Stimulated activated CD8-positive, alpha-beta memory T cell treated with anti-CD3 and anti-CD28 coated beads, Interleukin-4, amount 100 ng/mL, for 24 hours (primary cell): Measurements from ENCODE around the gene TFF1.

Experiments used
- DNase-seq: peaks from one replicate; pipeline ENCODE4 v3.0.0-alpha.2; 2020; ENCODE audit warnings: low read depth

TFF1 gene

GRCh38 chr21:42362198-42362597, 4.1 kb downstream of the TFF1 start:
- no peak for DNase-seq

GRCh38 chr21:42361286-42361685, 5.0 kb downstream of the TFF1 start:
- DNase-seq = no peak

DNA sequence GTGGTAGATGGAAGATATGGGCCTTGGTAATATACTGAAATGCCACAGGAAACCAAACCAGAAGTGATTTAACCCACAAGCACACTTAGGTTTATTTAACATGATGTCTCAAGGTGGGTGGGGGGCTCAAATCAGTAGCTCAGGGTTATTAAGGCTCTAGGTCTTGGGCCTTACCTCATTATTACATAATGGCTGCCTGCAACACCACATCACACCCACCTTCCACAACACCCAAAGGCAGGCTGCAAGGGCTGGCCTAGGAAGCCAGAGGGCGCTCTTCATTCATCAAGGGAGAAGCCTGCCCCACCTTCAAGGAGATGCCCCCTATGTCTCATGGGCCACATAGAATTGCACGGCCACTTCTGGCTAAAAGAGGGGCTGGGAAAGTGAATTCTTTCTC, 6.0 kb downstream of the TFF1 start:
- DNase-seq = no peak

GRCh38 chr21:42358937-42359336, 7.4 kb downstream of the TFF1 start:
- no peak for DNase-seq

DNA sequence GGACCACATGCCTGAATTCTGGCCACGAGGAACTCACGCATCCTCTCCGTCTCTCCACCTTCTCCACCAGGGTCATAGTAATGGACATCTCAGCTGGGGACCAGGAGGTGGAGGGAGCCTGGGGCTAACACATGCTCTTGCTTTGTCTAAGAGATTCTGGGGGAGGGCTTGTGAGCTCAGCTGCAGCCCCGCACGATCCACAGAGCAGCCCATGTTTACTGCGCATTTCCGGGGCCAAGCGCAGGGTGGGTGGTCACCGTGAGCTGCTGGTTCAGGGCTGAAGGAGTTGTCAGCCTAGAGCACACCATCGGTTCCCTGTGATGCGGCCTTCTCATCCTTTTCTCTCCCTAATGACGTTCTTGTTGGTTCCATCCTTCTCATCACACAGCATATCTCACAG, 8.1 kb downstream of the TFF1 start:
- no peak for DNase-seq

DNA sequence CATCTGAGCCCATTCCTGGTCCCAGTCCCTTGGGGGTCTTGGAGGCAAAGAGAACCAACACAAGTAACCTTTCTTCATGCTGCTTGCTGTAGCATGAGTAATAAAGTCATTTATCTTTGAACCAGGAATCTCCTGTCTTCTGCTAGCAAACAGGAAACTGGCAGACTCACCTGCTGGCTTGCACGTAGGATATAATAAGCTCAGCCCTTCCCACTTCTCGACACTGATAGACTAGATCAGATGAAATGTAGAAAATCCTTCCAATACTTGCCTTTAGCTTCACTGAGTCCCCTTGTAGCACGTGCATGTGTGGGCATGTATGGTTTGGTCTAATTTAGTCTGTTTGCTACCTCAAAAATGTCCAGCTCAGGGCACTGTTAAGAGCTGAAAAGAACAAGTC, 9.0 kb downstream of the TFF1 start:
- DNase-seq = no peak

DNA sequence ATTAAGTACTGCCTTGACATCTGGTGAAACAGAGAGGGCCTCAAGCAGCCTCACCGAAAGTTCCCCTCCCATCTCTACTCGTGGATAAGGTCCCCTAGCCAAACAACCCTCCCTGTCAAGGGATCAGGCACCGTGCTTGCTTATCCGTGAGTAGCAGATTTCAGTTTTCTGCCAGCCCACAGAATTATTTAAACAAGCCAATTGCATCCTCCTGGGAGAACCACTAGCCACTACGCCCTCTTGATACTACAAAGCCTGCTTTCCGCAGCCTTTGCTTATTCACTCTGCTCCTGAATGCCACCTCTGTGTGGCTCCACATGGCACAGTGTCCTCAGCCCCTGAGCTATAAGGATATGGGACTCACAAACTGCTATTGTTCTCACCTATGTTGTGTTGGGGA, 9.7 kb downstream of the TFF1 start:
- DNase-seq = no peak

DNA sequence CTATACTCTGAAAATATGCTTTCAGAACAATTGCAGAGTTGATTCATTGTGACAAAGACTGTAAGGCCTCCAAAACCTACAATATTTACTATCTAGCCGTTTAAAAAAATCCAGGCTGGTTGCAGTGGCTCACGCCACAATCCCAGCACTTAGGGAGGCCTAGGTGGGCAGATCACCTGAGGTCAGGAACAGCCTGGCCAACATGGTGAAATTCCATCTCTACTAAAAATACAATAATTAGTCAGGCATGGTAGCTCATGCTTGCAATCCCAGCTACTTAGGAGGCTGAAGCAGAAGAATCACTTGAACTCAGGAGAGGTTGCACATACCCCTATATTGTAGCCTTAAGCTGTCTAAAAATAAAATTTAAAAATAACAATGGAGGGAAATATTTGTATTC, 10.3 kb downstream of the TFF1 start:
- DNase-seq = no peak

DNA sequence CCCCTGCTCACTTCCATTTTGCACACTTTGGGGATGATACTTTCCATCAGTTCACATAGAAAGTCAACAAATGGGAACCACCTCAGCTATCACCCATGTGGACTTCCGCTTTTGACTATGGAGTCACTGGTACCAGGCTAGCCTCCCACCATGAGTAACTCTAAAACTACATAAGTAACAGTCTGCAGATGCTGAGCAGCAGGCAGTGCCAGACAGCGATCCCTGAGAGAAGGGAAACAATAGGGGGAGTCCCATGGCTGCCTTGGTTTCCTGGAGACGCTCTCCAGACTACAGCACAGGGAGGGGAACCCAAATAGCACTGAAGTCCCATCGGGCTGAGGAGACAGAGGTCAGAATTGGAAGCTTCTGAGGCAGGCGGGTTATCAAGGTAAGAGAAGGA, 12.7 kb downstream of the TFF1 start:
- no peak for DNase-seq

DNA sequence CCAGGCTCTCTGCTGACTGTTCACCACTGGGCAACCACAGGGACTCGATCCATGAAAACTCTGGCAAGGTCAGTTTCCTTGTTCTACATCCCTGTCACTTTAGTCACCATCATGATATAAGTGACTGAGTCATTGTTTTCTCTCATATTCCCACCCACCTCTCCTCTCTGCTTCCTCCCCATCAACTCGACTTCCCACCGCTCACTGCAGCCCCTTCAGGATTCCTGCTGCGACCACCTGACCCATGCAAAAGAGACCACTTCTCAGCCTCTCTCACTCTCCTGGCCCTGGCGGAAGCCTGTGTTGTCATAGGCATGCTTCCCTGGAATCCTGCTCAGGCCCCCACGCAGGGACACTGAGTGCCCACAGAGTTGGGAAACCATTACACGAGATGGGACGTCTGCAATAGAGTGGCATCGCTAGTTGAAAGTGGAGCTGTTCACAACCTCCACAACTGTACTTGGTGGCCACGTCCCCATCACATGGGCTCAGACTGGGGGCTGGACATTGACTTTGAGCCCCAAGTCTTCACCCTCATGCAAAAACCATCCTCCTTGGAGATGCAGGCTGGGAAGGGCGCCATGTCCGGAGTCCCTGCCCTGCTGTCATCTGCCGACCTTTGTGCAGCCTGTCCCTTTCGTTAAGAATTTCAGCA, 13.8 kb downstream of the TFF1 start:
- DNase-seq = no peak

DNA sequence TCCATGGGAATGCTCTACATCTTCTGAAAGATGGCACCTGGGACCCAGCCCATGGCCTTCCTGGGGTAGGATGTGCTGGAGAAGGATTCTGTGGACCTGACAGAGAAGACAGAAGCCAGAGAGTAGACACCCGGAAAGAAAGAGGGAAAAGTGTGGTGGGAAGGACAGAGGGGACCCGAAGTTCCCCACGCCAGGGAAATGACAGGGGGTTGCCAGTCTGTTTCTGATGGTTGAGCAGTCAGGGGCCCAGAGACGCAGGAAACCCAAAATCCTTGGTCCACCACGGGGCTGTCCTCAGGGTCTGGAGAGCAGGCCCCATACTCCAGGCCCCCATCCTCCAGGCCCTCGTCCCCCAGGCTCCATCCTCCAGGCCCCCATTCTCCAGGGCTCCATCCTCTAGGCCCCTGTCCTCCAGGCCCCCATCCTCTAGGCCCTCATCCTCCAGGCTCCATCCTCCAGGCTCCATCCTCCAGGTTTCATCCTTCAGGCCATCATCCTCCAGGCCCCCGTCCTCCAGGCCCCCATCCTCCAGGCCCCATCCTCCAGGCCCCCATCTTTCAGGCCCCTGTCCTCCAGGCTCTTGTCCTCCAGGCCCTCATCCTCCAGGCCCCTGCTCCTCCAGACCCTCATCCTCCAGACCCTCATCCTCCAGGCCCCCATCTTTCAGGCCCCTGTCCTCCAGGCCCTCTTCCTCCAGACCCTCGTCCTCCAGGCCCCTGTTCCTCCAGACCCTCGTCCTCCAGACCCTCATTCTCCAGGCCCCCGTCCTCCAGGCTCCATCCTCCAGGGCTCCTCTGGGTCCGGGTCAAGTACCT, 14.5 kb downstream of the TFF1 start:
- no peak for DNase-seq

DNA sequence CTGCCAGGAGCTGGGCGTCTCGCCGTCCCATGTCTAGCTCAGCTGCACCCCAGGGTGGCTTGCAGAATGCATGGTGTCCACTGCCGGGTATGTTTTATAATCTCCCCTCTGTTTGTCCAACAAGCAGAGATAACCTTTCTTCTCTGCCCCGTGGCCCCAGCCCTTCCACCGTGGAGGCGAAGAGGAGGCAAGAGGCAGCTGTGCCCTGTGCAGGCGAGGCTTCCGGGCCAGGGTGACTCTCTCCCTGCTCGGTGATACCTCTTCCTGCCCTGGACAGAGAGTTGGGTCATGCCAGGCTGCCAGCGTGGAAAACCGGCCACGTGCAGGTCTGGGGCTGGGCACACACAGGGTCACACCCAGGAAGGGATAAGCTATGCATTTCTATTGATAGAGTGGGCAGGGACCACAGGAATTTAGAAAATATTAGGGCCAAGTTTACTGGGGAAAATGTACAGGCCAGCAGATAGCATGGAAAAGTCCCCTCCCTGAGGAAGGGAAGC, 15.4 kb downstream of the TFF1 start, which contains the start of gene TFF2:
Gene TFF2, minus strand, starts transcription at position 68 of the 500 bp plus-strand sequence. Its CDS starts 37 bp downstream, at position 31.
- no peak for DNase-seq

DNA sequence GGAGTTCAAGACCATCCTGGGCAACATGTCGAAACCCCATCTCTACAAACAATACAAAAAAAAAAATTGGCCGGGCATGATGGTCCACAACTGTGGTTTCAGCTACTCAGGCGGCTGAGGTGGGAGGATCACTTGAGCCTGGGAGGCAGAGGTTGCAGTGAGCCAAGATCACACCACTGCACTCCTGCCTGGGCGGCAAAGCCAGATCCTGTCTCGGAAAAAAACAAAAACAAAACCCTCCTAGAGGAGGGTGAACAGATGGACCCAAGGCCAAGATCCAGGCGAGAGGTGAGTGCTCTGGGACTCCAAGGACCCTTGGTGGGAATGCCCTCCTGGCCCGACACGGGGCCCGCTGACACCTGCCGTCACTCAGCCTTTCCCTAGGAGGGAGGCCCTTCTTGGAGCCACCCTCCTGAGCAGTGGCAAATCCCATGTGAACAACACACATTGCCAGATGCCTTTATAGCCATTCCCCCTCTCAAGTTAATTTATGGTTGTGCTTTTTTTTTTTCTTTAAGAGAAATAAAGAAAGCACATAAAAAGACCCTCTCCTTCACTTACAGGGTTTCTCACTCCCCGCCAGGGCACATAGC, 15.9 kb downstream of the TFF1 start:
- DNase-seq = no peak

DNA sequence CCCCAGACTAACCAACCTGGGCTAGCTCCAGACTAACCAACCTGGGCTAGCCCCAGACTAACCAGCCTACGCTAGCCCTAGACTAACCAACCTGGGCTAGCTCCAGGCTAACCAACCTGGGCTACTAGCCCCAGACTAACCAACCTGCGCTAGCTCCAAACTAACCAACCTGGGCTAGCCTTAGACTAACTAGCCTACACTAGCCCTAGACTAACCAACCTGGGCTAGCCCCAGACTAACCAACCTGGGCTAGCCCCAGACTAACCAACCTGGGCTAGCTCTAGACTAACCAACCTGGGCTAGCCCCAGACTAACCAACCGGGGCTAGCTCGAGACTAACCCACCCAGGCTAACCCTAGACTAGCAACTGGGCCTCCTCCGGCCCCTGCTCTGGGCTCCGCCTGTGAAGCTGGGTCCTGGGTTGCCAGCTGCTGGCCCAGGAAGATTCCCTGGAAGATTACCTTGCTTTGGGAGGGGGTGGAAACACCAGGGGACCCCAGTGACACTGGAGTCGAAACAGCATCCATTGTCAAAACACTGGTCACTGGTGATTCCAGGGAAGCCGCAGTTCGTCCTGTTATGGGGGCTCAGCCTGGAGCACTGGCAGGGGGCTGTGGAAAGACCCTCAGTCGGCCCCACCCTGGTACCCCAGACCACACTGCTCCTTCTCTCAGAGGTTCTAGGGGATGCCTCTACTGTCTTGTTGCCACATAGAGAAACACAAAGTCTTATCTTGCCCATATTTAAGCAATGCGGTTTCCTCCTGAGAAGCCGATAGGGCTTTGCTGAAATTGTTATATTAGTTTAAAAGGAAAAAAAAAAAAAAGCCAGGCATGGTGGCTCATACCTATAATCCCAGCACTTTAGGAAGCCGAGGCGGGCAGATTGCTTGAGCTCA, 16.7 kb downstream of the TFF1 start:
- no peak for DNase-seq

GRCh38 chr21:42348762-42349161, 17.6 kb downstream of the TFF1 start:
- no peak for DNase-seq

- no peak for DNase-seq
Observed at GRCh38 chr21:42347601-42348327, 18.6 kb downstream of the TFF1 start.

DNA sequence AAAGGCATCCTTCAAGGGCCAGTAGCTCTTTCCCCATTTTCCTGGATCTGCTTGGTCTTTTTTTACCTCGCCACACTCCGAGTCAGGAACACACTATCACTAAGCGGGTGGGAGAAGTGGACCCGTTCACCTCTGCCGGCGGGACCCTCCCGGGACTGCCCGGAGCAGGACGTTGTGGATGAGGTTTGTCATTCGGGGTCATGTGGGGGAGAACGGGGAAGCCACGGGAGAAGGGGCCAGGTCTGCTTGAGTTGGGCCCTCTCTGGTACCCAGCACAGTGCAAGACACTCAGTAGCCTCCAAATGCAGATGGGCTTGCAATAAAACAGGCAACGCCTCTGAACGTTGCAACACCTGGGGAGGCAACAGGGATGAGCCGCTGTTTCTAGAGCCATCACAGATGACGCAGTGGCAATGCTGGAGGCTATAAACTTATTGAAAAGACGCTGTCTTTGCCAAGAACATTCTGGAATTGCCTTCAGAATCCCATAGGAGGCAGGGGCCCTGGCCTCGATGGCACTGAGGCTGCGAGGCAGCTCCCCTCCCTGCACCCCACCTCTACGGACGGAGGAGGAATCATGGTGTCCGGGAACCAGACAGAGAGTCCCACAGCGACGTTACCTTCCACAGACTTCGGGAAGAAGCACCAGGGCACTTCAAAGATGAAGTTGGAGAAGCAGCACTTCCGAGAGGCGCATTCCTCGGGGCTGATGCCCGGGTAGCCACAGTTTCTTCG, 19.3 kb downstream of the TFF1 start:
- DNase-seq = no peak

DNA sequence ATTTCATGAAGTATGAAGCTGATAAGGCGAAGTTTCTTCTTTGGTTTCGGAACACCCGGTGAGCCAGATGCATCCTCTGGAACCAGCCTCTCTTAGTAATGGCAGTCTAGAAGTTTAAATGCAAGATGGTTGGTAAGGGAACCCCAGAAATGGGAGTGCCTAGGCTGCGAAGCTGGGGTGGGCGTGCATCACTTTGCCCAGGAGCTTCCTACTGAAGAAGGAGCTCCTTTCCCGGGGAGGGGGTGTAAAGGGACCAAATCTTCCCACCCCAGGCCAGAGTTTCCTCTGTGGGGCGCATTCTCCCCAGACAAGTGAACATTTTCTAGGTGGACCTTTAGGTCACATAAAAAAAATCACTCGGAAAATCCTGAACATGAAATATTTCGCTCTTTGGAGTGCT, 19.9 kb downstream of the TFF1 start:
- DNase-seq = no peak

DNA sequence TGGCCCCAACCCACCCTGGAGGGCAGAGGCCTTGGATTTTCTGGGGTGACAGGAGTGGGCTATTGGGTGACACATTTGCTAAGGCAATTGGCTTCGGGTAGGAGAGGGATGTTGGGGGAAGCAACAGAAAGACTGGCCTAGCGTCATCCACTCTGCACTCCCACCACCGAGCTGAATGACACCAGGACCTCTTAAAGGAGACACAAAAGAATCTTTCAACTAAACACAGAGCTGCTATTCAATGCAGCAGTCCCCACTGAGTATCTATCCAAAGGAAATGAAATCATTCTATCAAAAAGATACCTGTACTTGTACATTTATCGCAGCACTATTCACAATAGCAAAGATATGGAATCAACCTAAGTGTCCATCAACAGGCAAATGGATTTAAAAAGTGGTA, 21.7 kb downstream of the TFF1 start:
- DNase-seq = no peak

- DNase-seq = no peak
Observed at GRCh38 chr21:42343963-42344510, 22.3 kb downstream of the TFF1 start.
